SK-N-SH (cell line): Measurements from ENCODE around the gene PSTPIP1. TPM values are rescaled to one million over a fixed set of nuclear protein-coding genes. Genes with fewer than 3 reads are reported as not detected.

Experiments used
- CTCF ChIA-PET: fragments of 300-600, 350-600 bp; formaldehyde crosslinking; extraction: SDS; loops from one replicate; lab custom pipeline; 2021; lab: Yijun Ruan, JAX
- POLR2A ChIA-PET: fragments of 350-600 bp; sonication (Branson Sonifier 250); formaldehyde crosslinking; extraction: SDS; loops from one replicate; lab custom pipeline; 2020; ENCODE audit warnings: antibody characterized with exemption, inconsistent platforms; lab: Yijun Ruan, JAX
- DNase-seq: peaks from one replicate; pipeline ENCODE4 v3.0.0; 2012
- H2AFZ ChIP-seq: fragments of 200-600 bp; sonication (generic); 2 replicates; pipeline ENCODE4 v1.8.1; 2016; ENCODE audit warnings: antibody characterized with exemption, mild to moderate bottlenecking, low read depth
- H3F3A ChIP-seq: fragments of 200-600 bp; sonication (generic); replicated peaks from 2 replicates; pipeline ENCODE3; 2016; ENCODE audit warnings: antibody characterized with exemption, mild to moderate bottlenecking; ENCODE audit not compliant: insufficient read depth
- H3K27ac ChIP-seq, 2 experiments: fragments of 200-500 bp in 1 of 2; fragments of 200-600 bp in 1 of 2; sonication (Bioruptor generic) in 1 of 2; sonication (generic), shearing (Covaris generic) in 1 of 2; 2 replicates each; pipeline versions ENCODE4 v1.5.1 to v1.6.1; 2014 to 2016; ENCODE audit warnings: low read depth in 2 of 2, inconsistent platforms in 1 of 2, low read length in 1 of 2, mild to moderate bottlenecking in 1 of 2, mixed read lengths in 1 of 2
- H3K27me3 ChIP-seq: fragments of 200-600 bp; sonication (generic), shearing (Covaris generic); 2 replicates; pipeline ENCODE4 v1.6.1; 2016; ENCODE audit warnings: mixed run types; ENCODE audit not compliant: insufficient read depth
- H3K36me3 ChIP-seq, 2 experiments: fragments of 200-500 bp in 1 of 2; fragments of 200-600 bp in 1 of 2; sonication (Bioruptor generic) in 1 of 2; sonication (generic) in 1 of 2; replicated peaks in 1 of 2; 2 replicates each; pipeline versions ENCODE3 to v1.5.1; 2014 to 2016; ENCODE audit warnings: low read length in 1 of 2, mild to moderate bottlenecking in 1 of 2; ENCODE audit not compliant: insufficient read depth in 2 of 2, control insufficient read depth in 1 of 2
- H3K4me1 ChIP-seq, 2 experiments: fragments of 200-500 bp in 1 of 2; fragments of 200-600 bp in 1 of 2; sonication (Bioruptor generic) in 1 of 2; sonication (generic), shearing (Covaris generic) in 1 of 2; 2 replicates each; pipeline versions ENCODE4 v1.5.1 to v1.6.1; 2014 to 2016; ENCODE audit warnings: low read depth in 1 of 2, low read length in 1 of 2, mixed run types in 1 of 2; ENCODE audit not compliant: insufficient read depth in 2 of 2, control insufficient read depth in 1 of 2
- H3K4me2 ChIP-seq: fragments of 200-600 bp; sonication (generic), shearing (Covaris generic); 2 replicates; pipeline ENCODE4 v1.6.1; 2017; ENCODE audit warnings: mixed run types
- H3K4me3 ChIP-seq, 2 experiments: fragments of 200-500 bp in 1 of 2; fragments of 200-600 bp in 1 of 2; sonication (Bioruptor generic) in 1 of 2; sonication (generic), shearing (Covaris generic) in 1 of 2; 2 replicates each; pipeline versions ENCODE4 v1.5.1 to v1.8.1; 2014 to 2016; ENCODE audit warnings: low read depth in 2 of 2, inconsistent platforms in 1 of 2, low read length in 1 of 2, mild to moderate bottlenecking in 1 of 2, mixed read lengths in 1 of 2, moderate library complexity in 1 of 2
- H3K79me2 ChIP-seq: fragments of 200-600 bp; sonication (generic); 2 replicates; pipeline ENCODE4 v1.8.1; 2017; ENCODE audit warnings: mild to moderate bottlenecking; ENCODE audit not compliant: insufficient read depth
- H3K9ac ChIP-seq: fragments of 200-600 bp; sonication (generic); 2 replicates; pipeline ENCODE4 v1.6.1; 2017; ENCODE audit warnings: mixed run types
- H3K9me2 ChIP-seq: fragments of 200-600 bp; sonication (generic); 2 replicates; pipeline ENCODE4 v1.6.1; 2017; ENCODE audit warnings: mixed run types
- H3K9me3 ChIP-seq: fragments of 200-600 bp; sonication (generic); 2 replicates; pipeline ENCODE4 v1.6.1; 2017; ENCODE audit warnings: mixed run types, mild to moderate bottlenecking, moderate library complexity
- H4K20me1 ChIP-seq: fragments of 200-600 bp; sonication (generic); 2 replicates; pipeline ENCODE4 v1.6.1; 2017; ENCODE audit warnings: mild to moderate bottlenecking, mixed run types; ENCODE audit not compliant: insufficient read depth
- CTCF ChIP-seq: fragments of 200-600 bp; sonication (generic); IDR thresholded peaks from 2 replicates; pipeline ENCODE4 v1.6.1; 2017; ENCODE audit warnings: antibody characterized with exemption, mild to moderate bottlenecking, moderate library complexity
- ELF1 ChIP-seq: IDR thresholded peaks from 2 replicates; pipeline ENCODE4 v1.4.0; 2012
- FOXJ3 ChIP-seq: sonication (generic); formaldehyde crosslinking; IDR thresholded peaks from 2 replicates; pipeline ENCODE4 v1.5.1; 2020; ENCODE audit warnings: mild to moderate bottlenecking, missing genetic modification reagents
- GABPA ChIP-seq: IDR thresholded peaks from 2 replicates; pipeline ENCODE4 v1.4.0; 2012; ENCODE audit warnings: low read depth, mild to moderate bottlenecking
- GATA2 ChIP-seq: sonication (generic); formaldehyde crosslinking; IDR thresholded peaks from 2 replicates; pipeline ENCODE4 v1.5.0; 2020; ENCODE audit warnings: mild to moderate bottlenecking, missing genetic modification reagents
- IRF3 ChIP-seq: fragments of 150-350 bp; IDR thresholded peaks from 2 replicates; pipeline ENCODE4 v1.6.1; 2016; ENCODE audit warnings: mild to moderate bottlenecking, low read depth, low read length
- JUND ChIP-seq: IDR thresholded peaks from 2 replicates; pipeline ENCODE4 v1.4.0; 2012
- MAX ChIP-seq: IDR thresholded peaks from 2 replicates; pipeline ENCODE4 v1.4.0; 2012; ENCODE audit warnings: low read depth
- MXI1 ChIP-seq: IDR thresholded peaks from 2 replicates; pipeline ENCODE4 v1.6.1; 2012; ENCODE audit warnings: mild to moderate bottlenecking, low read depth, low read length, improper control_type of control experiment
- POLR2AphosphoS5 ChIP-seq: IDR thresholded peaks from 2 replicates; pipeline ENCODE4 v1.6.1; 2012; ENCODE audit warnings: low read depth, low read length
- RCOR1 ChIP-seq: fragments of 150-350 bp; IDR thresholded peaks from 2 replicates; pipeline ENCODE4 v1.6.1; 2017; ENCODE audit warnings: antibody characterized with exemption, low read length
- RFX5 ChIP-seq: IDR thresholded peaks from 2 replicates; pipeline ENCODE4 v1.6.1; 2012; ENCODE audit warnings: mild to moderate bottlenecking, improper control_type of control experiment, low read length
- SIN3A ChIP-seq: IDR thresholded peaks from 2 replicates; pipeline ENCODE4 v1.6.1; 2012; ENCODE audit warnings: low read depth, mild to moderate bottlenecking, low read length, moderate library complexity, borderline replicate concordance
- USF1 ChIP-seq: IDR thresholded peaks from 2 replicates; pipeline ENCODE4 v1.4.0; 2012; ENCODE audit warnings: low read depth, borderline replicate concordance
- ZBTB33 ChIP-seq: IDR thresholded peaks from 2 replicates; pipeline ENCODE4 v1.4.0; 2012; ENCODE audit warnings: low read depth, borderline replicate concordance
- WGBS: methylation state at CpG from one replicate; pipeline ENCODE4 v1.1.6; 2017; ENCODE audit warnings: low lambda C conversion rate; 5-methylcytosine and 5-hydroxymethylcytosine counted together
- polyA plus RNA-seq, 3 experiments: library from polyadenylated mRNA; depleted of rRNA; stranded (reverse); fragments of >200 nt; gene quantifications; 2 replicates each; pipeline ENCODE4 v1.2.3, GENCODE V29; 2012

The PSTPIP1 gene
- polyA plus RNA-seq, 1 of the 3 experiments (the other 2 are of a cell fraction), result 0.69 TPM

GRCh38 chr15:77035584-77035983, 40.7 kb downstream of the PSTPIP1 start:
- Histone ChIP-seq H3K9me3 (no peaks in the 10 kb centered on the region), H3K36me3 (peaks cover 0 to 3% of the 10 kb centered on the region in 2 experiments), H3K27ac (no peak overlapping the region; a peak in 1 of 4 replicates), H3F3A (peaks cover 10% of the 10 kb centered on the region), H3K4me3 (no peak overlapping the region), H4K20me1 (no peaks in the 10 kb centered on the region), H3K79me2 (no peaks in the 10 kb centered on the region), H3K4me2 (no peak overlapping the region), H3K4me1 (no peaks in the 10 kb centered on the region; a peak in 1 of 4 replicates), H3K9me2 (no peaks in the 10 kb centered on the region), H3K9ac (no peak overlapping the region), H2AFZ (no peak overlapping the region), H3K27me3 (no peaks in the 10 kb centered on the region)
- DNase-seq, result peak; percentile 27
- 100% methylated on average over 4 of the region's 9 CpGs for WGBS
- ChIA-PET POLR2A (interaction anchor here (0.7 kb wide), 1 partner anchor 31 kb away, joined by 3 read pairs; no protein-coding TSS in a partner anchor), CTCF (interaction anchor here (0.5 to 4.2 kb wide), 19 partner anchors 9 to 513 kb away, joined by 3 to 46 read pairs (median 3); no protein-coding TSS in a partner anchor)
- TF ChIP-seq MAX, result no peak
- TF ChIP-seq ELF1, result no peak
- no peak for TF ChIP-seq CTCF
- no peak for TF ChIP-seq JUND
- TF ChIP-seq POLR2AphosphoS5, result no peak

- Histone ChIP-seq H3K9ac (no peak overlapping the region), H3K4me1 (no peaks in the 10 kb centered on the region; a peak in 1 of 4 replicates), H3K4me3 (no peak overlapping the region), H3K36me3 (peaks cover 0 to 5% of the 10 kb centered on the region in 2 experiments), H3F3A (peaks cover 14% of the 10 kb centered on the region), H3K4me2 (no peak overlapping the region), H2AFZ (no peak overlapping the region), H4K20me1 (no peaks in the 10 kb centered on the region), H3K9me3 (no peaks in the 10 kb centered on the region), H3K27me3 (no peaks in the 10 kb centered on the region), H3K9me2 (no peaks in the 10 kb centered on the region), H3K79me2 (no peaks in the 10 kb centered on the region), H3K27ac (no peak overlapping the region; a peak in 1 of 4 replicates)
- 84% methylated on average over 6 of the region's 13 CpGs for WGBS
- no peak for TF ChIP-seq IRF3
- TF ChIP-seq RFX5, result no peak
- no peak for TF ChIP-seq GABPA
- no peak for TF ChIP-seq GATA2 (CRISPR knock-in tag)
- TF ChIP-seq JUND, result no peak
- TF ChIP-seq USF1, result no peak
- TF ChIP-seq MAX, result no peak
- no peak for TF ChIP-seq MXI1
- TF ChIP-seq RCOR1, result no peak
- no peak for TF ChIP-seq SIN3A
- no peak for TF ChIP-seq ZBTB33
- TF ChIP-seq FOXJ3 (CRISPR knock-in tag), result no peak
- POLR2A ChIA-PET, result interaction anchor here (0.7 kb wide), 1 partner anchor 31 kb away, joined by 3 read pairs; no protein-coding TSS in a partner anchor
- DNase-seq, result peak; percentile 18
- CTCF ChIA-PET, result interaction anchor here (1.0 to 4.2 kb wide), 9 partner anchors 8 to 507 kb away, joined by 3 to 46 read pairs (median 6); no protein-coding TSS in a partner anchor
Observed at GRCh38 chr15:77035999-77036471, 41.1 kb downstream of the PSTPIP1 start.
